Activated naive CD8-positive, alpha-beta T cell treated with anti-CD3 and anti-CD28 coated beads, Interleukin-2, amount 50 U/mL, for 24 hours (primary cell): ENCODE measurements around the gene CLDN15.
"Not testable (repeated sequence)": the region's sequence is repeated elsewhere in the genome, so short reads cannot be mapped to it uniquely, and the experiment has no call there.

ENCODE experiments used
- ATAC-seq: fragments of 150-1000 bp; cut with Tn5 transposase; one replicate; pipeline ENCODE4 v1.10.0; 2021
- DNase-seq: peaks from one replicate; pipeline ENCODE4 v3.0.0; 2021
- H3K27ac Mint-ChIP-seq: one replicate; pipeline ENCODE4 v1.8.0; 2021; ENCODE audit warnings: mild to moderate bottlenecking, mixed read lengths
- H3K27me3 Mint-ChIP-seq: one replicate; pipeline ENCODE4 v1.8.0; 2021; ENCODE audit warnings: mixed read lengths
- H3K36me3 Mint-ChIP-seq: one replicate; pipeline ENCODE4 v1.8.0; 2021; ENCODE audit warnings: low read depth, mixed read lengths
- H3K4me1 Mint-ChIP-seq: one replicate; pipeline ENCODE4 v1.8.0; 2021; ENCODE audit warnings: mixed read lengths
- H3K4me3 Mint-ChIP-seq: one replicate; pipeline ENCODE4 v1.8.0; 2021; ENCODE audit warnings: mild to moderate bottlenecking, moderate library complexity, mixed read lengths
- H3K9me3 Mint-ChIP-seq: one replicate; pipeline ENCODE4 v1.8.0; 2021; ENCODE audit warnings: mixed read lengths

The CLDN15 gene

GRCh38 chr7:101202603-101202918, 35.0 kb downstream of the CLDN15 start:
- ATAC-seq (no peak), DNase-seq (no peak)
- H3K4me1 Mint-ChIP-seq = peaks cover 2% of the 10 kb centered on the region
- no peak overlapping the region for H3K27ac Mint-ChIP-seq
- peaks cover 30% of the 10 kb centered on the region for H3K27me3 Mint-ChIP-seq
- H3K36me3 Mint-ChIP-seq = peaks cover under 1% of the 10 kb centered on the region
- H3K9me3 Mint-ChIP-seq = no peaks in the 10 kb centered on the region
- no peak overlapping the region for H3K4me3 Mint-ChIP-seq

- Mint-ChIP-seq H3K4me1 (peaks cover 2% of the 10 kb centered on the region), H3K27me3 (peaks cover 30% of the 10 kb centered on the region), H3K9me3 (no peaks in the 10 kb centered on the region), H3K4me3 (no peak overlapping the region), H3K27ac (no peak overlapping the region), H3K36me3 (no peaks in the 10 kb centered on the region)
- DNase-seq (no peak), ATAC-seq (no peak)
These were observed 35.7 kb downstream of the CLDN15 start for GRCh38 chr7:101201695-101202602.

- no peak for DNase-seq
- Mint-ChIP-seq H3K27ac (no peak within 1 kb of the TSS), H3K4me1 (peaks cover 2% of the 10 kb centered on the region), H3K27me3 (peaks cover 30% of the 10 kb centered on the region), H3K9me3 (no peaks in the 10 kb centered on the region), H3K36me3 (no peaks in the 10 kb centered on the region), H3K4me3 (no peak within 1 kb of the TSS)
- ATAC-seq = no peak
These were observed 36.6 kb downstream of the CLDN15 start, which contains the start of gene MOGAT3 for GRCh38 chr7:101200862-101201599. Gene MOGAT3 (minus strand): TSS chr7:101201036. CDS start chr7:101200854, 182 bp downstream.

GRCh38 chr7:101200504-101200861, 37.1 kb downstream of the CLDN15 start:
- Mint-ChIP-seq H3K4me3 (no peak overlapping the region), H3K4me1 (peaks cover 2% of the 10 kb centered on the region), H3K36me3 (no peaks in the 10 kb centered on the region), H3K27me3 (peaks cover 30% of the 10 kb centered on the region), H3K9me3 (no peaks in the 10 kb centered on the region), H3K27ac (no peak overlapping the region)
- ATAC-seq (no peak), DNase-seq (no peak)

GRCh38 chr7:101199522-101199921, 38.1 kb downstream of the CLDN15 start:
- not testable (repeated sequence) for ATAC-seq, H3K36me3 Mint-ChIP-seq, H3K9me3 Mint-ChIP-seq, H3K4me3 Mint-ChIP-seq, H3K4me1 Mint-ChIP-seq, DNase-seq, H3K27ac Mint-ChIP-seq
- H3K27me3 Mint-ChIP-seq = peaks cover 33% of the 10 kb centered on the region

- Mint-ChIP-seq H3K27me3 (peaks cover 33% of the 10 kb centered on the region), H3K36me3 (no peaks in the 10 kb centered on the region), H3K9me3 (no peaks in the 10 kb centered on the region), H3K4me1 (no peaks in the 10 kb centered on the region), H3K4me3 (no peak overlapping the region), H3K27ac (no peak overlapping the region)
- ATAC-seq = no peak
- DNase-seq = no peak
These were observed 39.1 kb downstream of the CLDN15 start for GRCh38 chr7:101198476-101198875.

- H3K4me3 Mint-ChIP-seq = no peak overlapping the region
- no peaks in the 10 kb centered on the region for H3K4me1 Mint-ChIP-seq
These were observed 39.6 kb downstream of the CLDN15 start for GRCh38 chr7:101197991-101198390.

GRCh38 chr7:101195884-101196283, 41.7 kb downstream of the CLDN15 start:
- H3K9me3 Mint-ChIP-seq = no peaks in the 10 kb centered on the region
- H3K27me3 Mint-ChIP-seq = peaks cover 19% of the 10 kb centered on the region
- DNase-seq = no peak
- no peak for ATAC-seq
- no peak overlapping the region for H3K4me3 Mint-ChIP-seq
- no peaks in the 10 kb centered on the region for H3K36me3 Mint-ChIP-seq
- no peaks in the 10 kb centered on the region for H3K4me1 Mint-ChIP-seq
- no peak overlapping the region for H3K27ac Mint-ChIP-seq

More at GRCh38 chr7:101197991-101198390, 39.6 kb downstream of the CLDN15 start:
- Mint-ChIP-seq H3K9me3 (no peaks in the 10 kb centered on the region), H3K27me3 (peaks cover 32% of the 10 kb centered on the region), H3K36me3 (no peaks in the 10 kb centered on the region), H3K27ac (no peak overlapping the region)
- no peak for DNase-seq
- no peak for ATAC-seq

- H3K27me3 Mint-ChIP-seq = peaks cover 26% of the 10 kb centered on the region
- no peaks in the 10 kb centered on the region for H3K36me3 Mint-ChIP-seq
- ATAC-seq = no peak
- no peak overlapping the region for H3K4me3 Mint-ChIP-seq
- H3K27ac Mint-ChIP-seq = no peak overlapping the region
- DNase-seq = no peak
- no peaks in the 10 kb centered on the region for H3K9me3 Mint-ChIP-seq
- H3K4me1 Mint-ChIP-seq = no peaks in the 10 kb centered on the region
These were observed 48.5 kb downstream of the CLDN15 start for GRCh38 chr7:101189109-101189508.

GRCh38 chr7:101186844-101187428, 50.7 kb downstream of the CLDN15 start:
- Mint-ChIP-seq H3K27ac (no peak overlapping the region), H3K9me3 (no peaks in the 10 kb centered on the region), H3K27me3 (peaks cover 31% of the 10 kb centered on the region), H3K4me1 (peaks cover 4% of the 10 kb centered on the region), H3K36me3 (no peaks in the 10 kb centered on the region), H3K4me3 (no peak overlapping the region)
- no peak for ATAC-seq
- DNase-seq = no peak

GRCh38 chr7:101186194-101186593, 51.4 kb downstream of the CLDN15 start:
- peaks cover 4% of the 10 kb centered on the region for H3K4me1 Mint-ChIP-seq
- H3K36me3 Mint-ChIP-seq = no peaks in the 10 kb centered on the region
- H3K9me3 Mint-ChIP-seq = no peaks in the 10 kb centered on the region
- ATAC-seq (no peak), DNase-seq (no peak)
- H3K27me3 Mint-ChIP-seq = peaks cover 33% of the 10 kb centered on the region
- H3K4me3 Mint-ChIP-seq = no peak overlapping the region
- no peak overlapping the region for H3K27ac Mint-ChIP-seq

GRCh38 chr7:101185258-101185839, 52.3 kb downstream of the CLDN15 start:
- Mint-ChIP-seq H3K4me1 (peaks cover 9% of the 10 kb centered on the region), H3K27ac (no peak overlapping the region), H3K27me3 (peaks cover 40% of the 10 kb centered on the region), H3K36me3 (no peaks in the 10 kb centered on the region), H3K9me3 (no peaks in the 10 kb centered on the region), H3K4me3 (no peak overlapping the region)
- no peak for ATAC-seq
- no peak for DNase-seq
